ENCODE data around the gene GSN.

Gene GSN

GRCh38 chr9:121376214-121376830, 108.4 kb downstream of the GSN start:
- H3K4me3 ChIP-seq (ENCODE audit: low read depth, low read length) = no peak overlapping the region
- no peak for TF ChIP-seq CTCF (IDR thresholded peaks at IDR 0.05; ENCODE audit: low read depth, low read length, missing control alignments)
- in situ Hi-C loops (cut with HindIII; ENCODE audit: low sequenced_read_pairs) = no loop called here
- DNase-seq (ENCODE audit: low read depth) = no peak

GRCh38 chr9:121380846-121381245, 112.9 kb downstream of the GSN start:
- no peak for TF ChIP-seq CTCF (IDR thresholded peaks at IDR 0.05; ENCODE audit: low read depth, low read length, missing control alignments)
- DNase-seq (ENCODE audit: low read depth) = no peak
- in situ Hi-C loops (cut with HindIII; ENCODE audit: low sequenced_read_pairs) = no loop called here
- no peak overlapping the region for H3K4me3 ChIP-seq (ENCODE audit: low read depth, low read length)
